ENCODE measurements around the gene FAM13A.

GRCh38 chr4:88737307-88737941 lies 319.6 kb downstream of the FAM13A start:
- no peak for TF ChIP-seq POLR2A (IDR thresholded peaks at IDR 0.05)
- no peak for TF ChIP-seq CTCF (IDR thresholded peaks at IDR 0.05)
- TF ChIP-seq POLR2AphosphoS5 (IDR thresholded peaks at IDR 0.05): peak in 1 of 3 donors; percentile 20

Data from breast epithelium (tissue), 3 donors.